H1 (cell line): ENCODE results near the gene TMEM185A. TPM values are rescaled to one million over a fixed set of nuclear protein-coding genes. Genes with fewer than 3 reads are reported as not detected.
"Not testable (repeated sequence)": the region's sequence is repeated elsewhere in the genome, so short reads cannot be mapped to it uniquely, and the experiment has no call there.

Experiments
- CTCF ChIA-PET: fragments of 300-600 bp; sonication (Branson Sonifier 250); formaldehyde crosslinking; loops from one replicate; lab custom pipeline; 2021; ENCODE audit not compliant: partially characterized antibody; lab: Charles Lee
- POLR2A ChIA-PET: fragments of 300-600 bp; sonication (Branson Sonifier 250); formaldehyde crosslinking; loops from one replicate; lab custom pipeline; 2021; ENCODE audit warnings: inconsistent platforms; ENCODE audit not compliant: partially characterized antibody; lab: Charles Lee
- DNase-seq, 2 experiments: peaks; one replicate each; pipeline versions ENCODE4 v3.0.0 to v3.0.0-alpha.2; 2010 to 2022; ENCODE audit warnings: low spot score in 2 of 2, low read depth in 1 of 2, mixed read lengths in 1 of 2
- FAIRE-seq: peaks from 2 replicates; lab custom pipeline; 2011; peaks lifted over from hg19 to GRCh38; lab: Jason Lieb, UNC
- H2AFZ ChIP-seq: 2 replicates; pipeline ENCODE4 v1.8.1; 2012; ENCODE audit warnings: low read length, inconsistent platforms
- H2AK5ac ChIP-seq: 2 replicates; pipeline ENCODE4 v1.6.1; 2013; ENCODE audit warnings: low read depth, low read length
- H2BK120ac ChIP-seq: replicated peaks from 2 replicates; pipeline ENCODE3; 2013; ENCODE audit warnings: low read depth, low read length, inconsistent platforms
- H2BK12ac ChIP-seq: 2 replicates; pipeline ENCODE4 v1.6.1; 2013; ENCODE audit warnings: low read depth, low read length
- H2BK15ac ChIP-seq: 2 replicates; pipeline ENCODE4 v1.6.1; 2013; ENCODE audit warnings: low read length
- H2BK20ac ChIP-seq: 2 replicates; pipeline ENCODE4 v1.6.1; 2013; ENCODE audit warnings: low read length
- H2BK5ac ChIP-seq: 2 replicates; pipeline ENCODE4 v1.6.1; 2013; ENCODE audit warnings: low read depth, low read length
- H3K14ac ChIP-seq: 2 replicates; pipeline ENCODE4 v1.6.1; 2013; ENCODE audit warnings: inconsistent platforms; ENCODE audit not compliant: insufficient read length
- H3K18ac ChIP-seq: 2 replicates; pipeline ENCODE4 v1.6.1; 2013; ENCODE audit warnings: low read length; ENCODE audit errors: extremely low read depth
- H3K23ac ChIP-seq: 2 replicates; pipeline ENCODE4 v1.6.1; 2013; ENCODE audit warnings: inconsistent platforms; ENCODE audit not compliant: insufficient read length
- H3K23me2 ChIP-seq: 2 replicates; pipeline ENCODE4 v1.6.1; 2013; ENCODE audit warnings: low read depth, low read length
- H3K27ac ChIP-seq: 2 replicates; pipeline ENCODE4 v1.6.1; 2011; ENCODE audit warnings: low read depth, low read length, inconsistent platforms
- H3K27me3 ChIP-seq, 4 experiments: replicated peaks in 1 of 4; 1 replicate in 1 of 4; 2 replicates in 3 of 4; pipeline versions ENCODE4 v1.6.1 to v1.8.1; 2011 to 2013; ENCODE audit warnings: low read length in 3 of 4, mild to moderate bottlenecking in 3 of 4, inconsistent platforms in 2 of 4, mixed read lengths in 2 of 4, moderate library complexity in 1 of 4; ENCODE audit not compliant: control insufficient read depth in 3 of 4, insufficient read depth in 3 of 4; ENCODE audit errors: extremely low read depth in 1 of 4
- H3K36me3 ChIP-seq, 4 experiments: 2 replicates each; pipeline versions ENCODE4 v1.6.1 to v1.8.1; 2011 to 2013; ENCODE audit warnings: mild to moderate bottlenecking in 4 of 4, low read length in 3 of 4, moderate library complexity in 2 of 4, control low read depth in 1 of 4, inconsistent platforms in 1 of 4; ENCODE audit not compliant: insufficient read depth in 4 of 4, control insufficient read depth in 2 of 4
- H3K4ac ChIP-seq: replicated peaks from 2 replicates; pipeline ENCODE3; 2013; ENCODE audit warnings: low read length, low read depth, mixed read lengths, inconsistent platforms; ENCODE audit not compliant: insufficient read length
- H3K4me1 ChIP-seq, 4 experiments: replicated peaks in 1 of 4; 1 replicate in 1 of 4; 2 replicates in 3 of 4; pipeline versions ENCODE4 v1.6.1 to v1.8.1; 2011 to 2013; ENCODE audit warnings: low read length in 3 of 4, inconsistent platforms in 2 of 4, mixed read lengths in 1 of 4; ENCODE audit not compliant: insufficient read depth in 4 of 4, control insufficient read depth in 3 of 4
- H3K4me2 ChIP-seq, 2 experiments: 2 replicates each; pipeline versions ENCODE4 v1.6.1 to v1.8.1; 2011 to 2013; ENCODE audit warnings: low read depth in 2 of 2, low read length in 2 of 2, control low read depth in 1 of 2, inconsistent platforms in 1 of 2, mild to moderate bottlenecking in 1 of 2; ENCODE audit not compliant: insufficient read depth in 1 of 2
- H3K4me3 ChIP-seq, 4 experiments: fragments of 200-600, 300-600 bp in 1 of 4; sonication (generic), shearing (Covaris generic), sonication (Bioruptor Twin) in 1 of 4; 2 replicates each; pipeline versions ENCODE4 v1.5.1 to v1.8.1; 2011 to 2016; ENCODE audit warnings: low read length in 4 of 4, low read depth in 3 of 4, control low read depth in 2 of 4, inconsistent platforms in 2 of 4, mild to moderate bottlenecking in 2 of 4, mixed read lengths in 1 of 4, moderate library complexity in 1 of 4; ENCODE audit not compliant: insufficient read depth in 2 of 4; ENCODE audit errors: extremely low read depth in 1 of 4
- H3K56ac ChIP-seq: replicated peaks from 2 replicates; pipeline ENCODE3; 2013; ENCODE audit warnings: low read depth, mild to moderate bottlenecking, mixed read lengths, low read length, inconsistent platforms; ENCODE audit not compliant: insufficient read length
- H3K79me1 ChIP-seq: 2 replicates; pipeline ENCODE4 v1.6.1; 2013; ENCODE audit warnings: low read depth, low read length, control low read depth
- H3K79me2 ChIP-seq, 2 experiments: 2 replicates each; pipeline versions ENCODE4 v1.6.1 to v1.8.1; 2012 to 2013; ENCODE audit warnings: low read length in 2 of 2, mild to moderate bottlenecking in 2 of 2, inconsistent platforms in 1 of 2; ENCODE audit not compliant: insufficient read depth in 2 of 2, control insufficient read depth in 1 of 2
- H3K9ac ChIP-seq, 4 experiments: replicated peaks in 1 of 4; 1 replicate in 1 of 4; 2 replicates in 3 of 4; pipeline versions ENCODE4 v1.6.1 to v1.8.1; 2011 to 2013; ENCODE audit warnings: low read depth in 3 of 4, low read length in 3 of 4, control low read depth in 2 of 4, mild to moderate bottlenecking in 2 of 4, moderate library complexity in 2 of 4, inconsistent platforms in 1 of 4; ENCODE audit errors: extremely low read depth in 1 of 4
- H3K9me3 ChIP-seq, 2 experiments: 2 replicates each; pipeline versions ENCODE4 v1.6.1 to v1.8.1; 2012 to 2013; ENCODE audit warnings: mild to moderate bottlenecking in 2 of 2, moderate library complexity in 2 of 2, control low read depth in 1 of 2, inconsistent platforms in 1 of 2, low read depth in 1 of 2, low read length in 1 of 2, mixed read lengths in 1 of 2; ENCODE audit not compliant: insufficient read depth in 2 of 2
- H4K20me1 ChIP-seq, 2 experiments: replicated peaks in 1 of 2; 2 replicates each; pipeline versions ENCODE3 to v1.8.1; 2011 to 2013; ENCODE audit warnings: inconsistent platforms in 2 of 2, low read length in 2 of 2, mild to moderate bottlenecking in 1 of 2; ENCODE audit not compliant: insufficient read depth in 2 of 2, control insufficient read depth in 1 of 2
- H4K5ac ChIP-seq: 2 replicates; pipeline ENCODE4 v1.6.1; 2013; ENCODE audit warnings: low read length, low read depth, mixed read lengths, inconsistent platforms; ENCODE audit not compliant: insufficient read length
- H4K8ac ChIP-seq: 2 replicates; pipeline ENCODE4 v1.8.0; 2013; ENCODE audit warnings: mild to moderate bottlenecking, moderate library complexity, low read length, inconsistent platforms; ENCODE audit not compliant: insufficient read depth; ENCODE audit errors: extremely low read depth
- H4K91ac ChIP-seq: replicated peaks from 2 replicates; pipeline ENCODE3; 2013; ENCODE audit warnings: low read length, mixed read lengths, inconsistent platforms; ENCODE audit not compliant: insufficient read length
- WGBS, 2 experiments: shearing (Covaris generic) in 1 of 2; methylation state at CpG; one replicate each; pipeline versions ENCODE4 v1.1.6 to v1.1.7; 2013 to 2015; ENCODE audit warnings: low lambda C conversion rate in 2 of 2, mixed read lengths in 2 of 2, inconsistent platforms in 1 of 2, low coverage in 1 of 2, missing lambda C conversion rate in 1 of 2; ENCODE audit not compliant: insufficient replicate concordance in 2 of 2, insufficient coverage in 1 of 2, insufficient read length in 1 of 2; ENCODE audit errors: extremely low coverage in 1 of 2, missing lambda C conversion rate in 1 of 2; 5-methylcytosine and 5-hydroxymethylcytosine counted together
- polyA plus RNA-seq, 7 experiments: library from polyadenylated mRNA; depleted of rRNA in 3 of 7; stranded (reverse) in 5 of 7; unstranded in 2 of 7; fragments of >200 nt in 5 of 7; fragments of 200-250 nt in 2 of 7; gene quantifications; 1 replicate in 5 of 7; 2 replicates in 1 of 7; 4 replicates in 1 of 7; pipeline versions ENCODE4 v1.2.1 to v1.2.3, GENCODE V29; 2011 to 2013; ENCODE audit warnings: missing spikeins in 2 of 7, mixed read lengths in 2 of 7
- total RNA-seq: library from RNA; stranded (reverse); fragmentation: NEBNext Ultra II Directional; extraction: Animal tissue kit (Norgen Biotek cat#: 25700); gene quantifications from 2 replicates; pipeline ENCODE4 v1.2.1, GENCODE V29; 2021

The TMEM185A gene
- total and polyA plus RNA-seq, 2 of the 8 experiments (the other 6 are each of a cell fraction or from before 2014, with no cell fraction given) = 15.0 to 26.5 TPM

GRCh38 chrX:149595943-149596342, 35.6 kb downstream of the TMEM185A start:
- H3K14ac ChIP-seq, H2BK20ac ChIP-seq, CTCF ChIA-PET: not testable (repeated sequence)

GRCh38 chrX:149595214-149595613, 36.4 kb downstream of the TMEM185A start, which contains the start of gene HSFX2:
TSS of gene HSFX2 (minus strand) at chrX:149595314. CDS start at chrX:149594700, 614 bp downstream.
- H2BK15ac ChIP-seq, H3K18ac ChIP-seq, H4K20me1 ChIP-seq, H3K79me2 ChIP-seq, H3K27ac ChIP-seq, H3K79me1 ChIP-seq, H3K9ac ChIP-seq, H4K5ac ChIP-seq, POLR2A ChIA-PET, FAIRE-seq, H4K91ac ChIP-seq, H3K23me2 ChIP-seq, H2AK5ac ChIP-seq, H3K4me2 ChIP-seq, H3K4me3 ChIP-seq, H2BK12ac ChIP-seq, H3K56ac ChIP-seq, H3K4me1 ChIP-seq, H3K36me3 ChIP-seq, H2BK5ac ChIP-seq, H2AFZ ChIP-seq, H3K4ac ChIP-seq, H3K23ac ChIP-seq, DNase-seq, H4K8ac ChIP-seq, H3K14ac ChIP-seq, CTCF ChIA-PET, H3K9me3 ChIP-seq, H2BK120ac ChIP-seq, H2BK20ac ChIP-seq, H3K27me3 ChIP-seq: not testable (repeated sequence)
- WGBS, 2 experiments = no CpG with 5 or more reads among the region's 17 CpGs

More at GRCh38 chrX:149595943-149596342, 35.6 kb downstream of the TMEM185A start:
- H2BK15ac ChIP-seq, DNase-seq, H3K9ac ChIP-seq, H2BK12ac ChIP-seq, H2BK5ac ChIP-seq, H3K4me2 ChIP-seq, H3K9me3 ChIP-seq, H3K18ac ChIP-seq, H3K4ac ChIP-seq, H3K79me2 ChIP-seq, POLR2A ChIA-PET, H3K36me3 ChIP-seq, H3K27ac ChIP-seq, FAIRE-seq, H2AK5ac ChIP-seq, H2AFZ ChIP-seq, H4K5ac ChIP-seq, H3K4me1 ChIP-seq, H2BK120ac ChIP-seq, H3K56ac ChIP-seq, H4K20me1 ChIP-seq, H3K27me3 ChIP-seq, H4K91ac ChIP-seq, H3K23ac ChIP-seq, H3K4me3 ChIP-seq, H4K8ac ChIP-seq, H3K23me2 ChIP-seq, H3K79me1 ChIP-seq: not testable (repeated sequence)
- WGBS, 2 experiments = no CpG with 5 or more reads among the region's 7 CpGs
